GM04504 (cell line): ENCODE measurements around the gene SRP68.
"Not testable (repeated sequence)": the region's sequence is repeated elsewhere in the genome, so short reads cannot be mapped to it uniquely, and the experiment has no call there.

Experiments
- DNase-seq: peaks from one replicate; pipeline ENCODE4 v3.0.0-alpha.2; 2012; ENCODE audit warnings: low read depth

The SRP68 gene

GRCh38 chr17:76046064-76046463 is 26.3 kb downstream of the SRP68 start:
- no peak for DNase-seq

DNA sequence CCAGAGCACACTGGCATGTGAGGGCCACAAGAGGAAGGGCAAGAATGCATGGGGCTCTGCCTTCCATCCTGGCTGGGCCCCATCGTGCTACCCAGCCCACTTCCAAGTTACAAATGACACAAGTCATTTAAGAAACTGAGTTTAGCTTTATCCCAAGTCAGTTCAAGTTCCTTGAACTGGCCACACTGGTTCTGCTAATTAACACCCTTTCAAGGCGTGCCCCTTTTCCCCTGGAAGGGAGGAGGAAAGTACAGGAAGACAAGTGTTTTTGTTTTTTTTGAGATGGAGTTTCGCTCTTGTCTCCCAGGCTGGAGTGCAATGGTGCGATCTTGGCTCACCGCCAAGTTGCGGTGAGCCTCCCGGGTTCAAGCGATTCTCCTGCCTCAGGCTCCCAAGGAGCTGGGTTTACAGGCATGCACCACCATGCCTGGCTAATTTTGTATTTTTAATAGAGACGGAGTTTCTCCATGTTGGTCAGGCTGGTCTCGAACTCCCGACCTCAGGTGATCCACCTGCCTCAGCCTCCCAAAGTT is 27.8 kb downstream of the SRP68 start:
- DNase-seq, result not testable (repeated sequence)

- DNase-seq, result not testable (repeated sequence)
These were observed 29.4 kb downstream of the SRP68 start for GRCh38 chr17:76042868-76043267.

DNA sequence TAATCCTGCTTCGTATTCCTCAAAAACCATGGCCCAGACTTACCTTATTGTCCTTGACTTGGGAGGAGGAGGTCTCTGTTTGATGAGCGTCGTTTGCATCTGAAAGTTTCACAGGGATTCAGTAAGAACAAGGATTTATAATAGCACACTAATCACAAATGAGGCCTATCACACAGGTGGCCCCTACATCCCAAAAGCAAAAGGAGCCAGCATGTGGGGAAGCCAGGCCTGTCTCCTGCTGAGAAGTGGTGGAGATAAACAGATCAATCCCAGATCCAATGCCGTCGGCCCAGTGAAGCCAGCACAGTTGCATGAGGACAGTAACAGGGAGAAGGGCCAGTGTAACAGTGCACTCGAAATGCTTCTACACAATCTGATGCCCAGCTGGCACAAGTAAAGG is 31.9 kb downstream of the SRP68 start:
- no peak for DNase-seq

DNA sequence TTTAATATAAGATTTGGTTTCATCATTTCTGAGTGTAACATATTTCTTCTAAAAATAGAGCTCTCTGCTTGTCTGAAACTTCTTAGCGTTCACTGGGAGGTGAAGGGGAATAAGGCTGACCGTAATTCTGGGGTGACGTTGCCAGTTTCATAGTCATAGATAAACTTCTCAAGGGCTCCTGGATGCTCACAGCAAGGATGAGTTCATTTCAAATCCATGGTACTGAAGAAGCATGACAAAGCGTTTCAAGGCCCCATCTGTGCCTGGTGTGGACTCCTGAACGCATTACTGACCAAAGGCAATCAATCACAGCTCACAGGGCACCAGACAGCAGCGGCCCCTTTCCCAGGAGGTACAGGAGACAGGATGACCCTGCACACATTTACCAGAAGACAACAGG is 33.2 kb downstream of the SRP68 start:
- DNase-seq, result no peak

GRCh38 chr17:76038050-76038449 is 34.3 kb downstream of the SRP68 start:
- DNase-seq, result no peak

DNA sequence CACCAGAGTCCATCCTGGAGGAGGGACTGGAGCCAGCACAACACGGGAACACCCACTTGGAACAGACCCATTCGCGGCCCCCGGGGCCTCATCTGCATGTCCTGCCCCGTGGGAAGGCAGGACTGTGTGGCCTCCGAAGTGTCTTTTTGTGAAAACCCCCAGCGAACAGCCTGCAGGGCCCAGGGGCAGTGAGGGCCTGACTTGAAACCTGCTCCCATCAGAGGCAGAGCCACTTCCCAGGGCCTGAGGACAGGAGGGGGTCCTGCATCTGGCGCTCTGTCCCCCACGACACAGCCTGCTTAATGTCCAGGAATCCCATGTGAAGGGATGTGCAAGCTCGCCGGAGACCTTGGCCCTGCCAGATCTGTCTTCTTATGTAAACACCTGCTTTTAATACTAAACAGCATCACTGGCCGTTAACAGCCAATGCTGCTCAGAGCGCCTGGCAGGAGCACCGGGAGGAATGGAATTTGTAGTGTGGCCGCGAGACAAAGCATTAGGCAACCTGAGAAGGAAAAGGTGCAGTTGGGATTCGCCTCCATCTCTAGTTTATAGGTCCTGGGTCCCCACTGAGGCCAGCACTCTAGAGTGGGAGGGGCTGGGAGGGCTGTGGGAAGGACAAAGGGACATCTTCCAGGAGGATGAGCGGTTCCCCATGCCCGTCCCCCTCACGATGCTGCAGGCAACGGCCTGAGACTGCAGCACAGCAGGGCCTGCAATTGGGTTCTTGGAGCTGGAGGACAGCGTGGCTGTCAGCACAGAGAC is 35.6 kb downstream of the SRP68 start:
- DNase-seq, result no peak

DNA sequence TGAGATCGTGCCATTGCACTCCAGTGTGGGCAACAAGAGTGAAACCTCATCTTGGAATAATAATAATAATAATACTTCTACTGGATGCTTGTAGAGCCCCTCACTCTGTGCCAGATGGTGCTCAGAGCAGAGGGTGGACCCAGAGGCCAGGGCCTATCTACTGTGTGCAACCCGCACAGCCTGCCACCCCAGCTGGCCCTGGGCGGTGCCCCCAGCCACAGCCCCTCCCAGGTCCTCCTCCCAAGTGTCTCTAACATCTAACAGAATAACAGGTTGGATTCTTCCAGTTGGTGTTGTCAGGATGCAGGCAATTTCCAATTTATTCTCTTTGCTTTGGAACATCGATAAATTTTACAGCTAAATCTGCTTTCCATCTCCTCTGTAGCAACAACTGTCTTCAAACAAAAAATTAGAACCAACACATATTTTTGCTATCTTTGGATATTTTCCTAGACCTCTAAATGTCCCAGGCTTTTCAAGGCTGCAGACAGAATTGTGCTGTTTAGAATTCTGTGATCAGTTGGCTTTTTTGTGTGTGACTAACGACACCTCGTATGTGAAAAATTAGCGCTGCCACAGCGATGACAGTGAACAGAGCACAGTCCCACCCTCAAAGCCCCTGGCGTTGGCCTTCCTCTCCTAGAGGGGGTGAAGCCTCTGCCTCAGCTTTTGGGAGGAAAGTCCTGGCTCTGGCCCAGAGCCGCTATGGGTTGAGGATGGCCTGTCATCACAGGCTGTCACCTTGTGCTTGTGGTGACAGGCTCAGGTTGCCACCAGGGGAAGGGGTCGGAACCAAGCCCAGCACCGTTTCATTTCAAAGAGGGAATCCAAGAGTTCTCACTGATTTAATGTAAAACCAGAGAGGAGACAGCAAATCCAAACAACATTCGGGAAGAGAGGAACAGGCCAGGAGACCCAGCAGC is 37.6 kb downstream of the SRP68 start:
- DNase-seq, result no peak

GRCh38 chr17:76033139-76033538 is 39.2 kb downstream of the SRP68 start:
- no peak for DNase-seq

DNA sequence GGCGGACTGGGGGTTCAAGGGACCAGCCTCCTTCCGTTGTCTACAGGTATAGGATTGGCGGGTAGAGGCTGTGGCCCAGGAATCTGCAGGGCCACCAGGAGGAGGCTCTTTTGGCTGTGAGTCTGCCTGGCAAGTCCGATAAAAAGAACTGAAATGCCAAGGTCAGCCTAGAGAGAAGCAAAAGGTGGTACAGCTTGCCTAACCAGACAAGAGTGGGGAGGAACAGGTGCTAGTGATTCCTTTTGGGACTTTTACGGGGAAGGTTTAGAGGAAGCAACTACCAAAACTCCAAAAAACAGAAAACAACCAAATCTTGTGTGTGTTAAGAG is 39.6 kb downstream of the SRP68 start:
- no peak for DNase-seq

- DNase-seq, result no peak
These were observed 40.1 kb downstream of the SRP68 start for GRCh38 chr17:76032073-76032779.

DNA sequence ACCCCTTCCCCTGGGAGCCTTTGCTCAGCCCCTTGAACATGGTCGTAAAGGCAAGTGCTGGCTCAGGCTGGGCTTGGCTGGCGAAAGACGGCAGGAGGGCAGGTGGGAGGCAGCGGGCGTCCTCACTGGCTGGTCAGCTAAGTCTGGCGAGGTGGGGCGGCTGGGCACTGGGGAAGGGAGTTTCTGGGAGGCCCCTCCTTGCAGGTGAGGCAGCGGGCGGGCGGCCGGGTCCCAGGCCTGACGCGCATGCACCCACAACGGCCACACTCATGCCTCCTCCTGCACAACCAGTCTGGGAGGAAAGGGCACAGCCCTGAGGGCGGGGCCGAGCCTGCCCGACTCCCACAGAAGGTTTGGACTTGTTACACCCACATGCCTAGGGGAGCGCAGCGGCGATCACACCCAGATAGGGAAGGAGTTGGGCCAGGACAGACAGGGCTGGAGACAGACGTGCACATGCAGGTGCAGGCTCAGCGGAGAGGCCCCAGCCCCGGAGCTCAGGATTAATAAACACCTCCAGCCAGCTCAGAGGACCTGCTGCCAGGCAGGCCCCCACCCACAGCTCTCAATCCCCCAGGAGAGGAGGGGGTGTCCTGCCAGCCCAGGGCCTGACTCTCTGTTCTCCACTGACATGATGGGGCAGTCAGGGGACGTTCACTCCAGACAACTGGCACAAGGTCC is 45.0 kb downstream of the SRP68 start, which contains the start of gene EVPL:
Gene EVPL, minus strand, starts transcription at position 148 of the 681 bp plus-strand sequence. Its CDS starts 108 bp downstream, at position 40.
- DNase-seq, result no peak

- no peak for DNase-seq
These were observed 45.6 kb downstream of the SRP68 start for GRCh38 chr17:76026714-76027158.

DNA sequence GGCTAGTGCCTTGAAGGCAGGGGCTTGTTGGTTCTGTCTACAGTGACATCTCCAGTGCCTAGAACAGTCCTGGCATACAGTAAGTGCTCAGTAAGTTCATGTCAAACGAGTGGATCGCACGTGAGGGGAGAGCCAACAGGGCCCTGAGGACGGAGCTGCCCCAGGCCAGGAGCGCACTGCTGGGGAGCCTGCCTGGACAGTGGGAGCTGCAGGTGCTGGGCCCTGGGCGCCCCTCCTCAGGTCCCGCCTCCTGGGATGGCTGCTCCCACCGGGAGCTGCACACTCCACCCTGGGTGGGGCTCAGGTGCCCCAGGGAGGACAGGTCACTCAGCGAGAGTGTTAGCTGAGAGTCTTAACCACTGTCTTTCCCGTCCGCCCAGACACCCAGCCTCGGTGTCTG is 47.0 kb downstream of the SRP68 start:
- DNase-seq, result no peak

DNA sequence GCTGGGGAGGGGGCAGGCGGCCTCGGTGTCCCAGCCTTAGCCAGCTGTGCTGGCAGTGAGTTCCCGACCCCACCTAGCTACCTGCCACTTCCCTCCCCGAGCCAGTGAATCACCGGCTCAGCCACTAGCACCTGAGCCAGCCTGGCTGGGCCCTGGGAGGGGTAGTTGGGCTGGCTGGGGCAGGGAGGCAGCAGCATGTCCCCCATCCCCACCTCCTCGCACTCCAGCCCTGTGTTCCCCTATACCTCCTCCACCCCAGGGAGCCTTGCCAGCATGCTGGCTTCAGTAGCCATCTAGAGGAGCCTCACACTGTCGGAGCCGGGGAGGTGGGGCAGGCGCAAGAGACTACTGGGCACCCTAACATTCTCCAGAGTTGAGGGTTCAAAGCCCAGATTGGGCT is 48.0 kb downstream of the SRP68 start:
- DNase-seq, result no peak

- no peak for DNase-seq
These were observed 48.4 kb downstream of the SRP68 start for GRCh38 chr17:76023900-76024237.

- no peak for DNase-seq
These were observed 49.1 kb downstream of the SRP68 start for GRCh38 chr17:76022973-76023899.

GRCh38 chr17:76022285-76022684 is 50.0 kb downstream of the SRP68 start:
- DNase-seq, result no peak

DNA sequence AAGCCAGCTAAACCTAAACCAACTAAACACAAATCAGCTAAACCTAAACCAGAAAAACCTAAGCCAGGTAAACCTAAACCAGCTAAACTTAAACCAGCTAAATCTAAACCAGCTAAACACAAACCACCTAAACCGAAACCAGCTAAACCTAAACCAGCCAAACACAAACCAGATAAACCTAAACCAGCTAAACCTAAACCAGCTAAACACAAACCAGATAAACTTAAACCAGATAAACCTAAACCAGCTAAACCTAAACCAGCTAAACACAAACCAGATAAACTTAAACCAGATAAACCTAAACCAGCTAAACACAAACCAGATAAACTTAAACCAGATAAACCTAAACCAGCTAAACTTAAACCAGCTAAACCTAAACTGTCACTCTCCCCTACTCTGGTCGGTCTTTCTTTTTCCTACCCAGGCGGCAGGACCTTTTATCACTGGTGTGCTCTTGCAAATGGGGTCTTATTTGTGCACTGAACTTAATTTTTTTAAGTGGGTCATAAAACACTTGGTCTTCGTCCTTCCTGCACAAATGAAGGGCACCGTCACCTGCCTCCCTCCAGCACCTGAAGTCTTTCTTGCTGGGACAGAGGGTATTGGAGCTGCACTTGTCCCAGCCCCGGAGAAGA is 52.4 kb downstream of the SRP68 start:
- DNase-seq, result no peak

GRCh38 chr17:76018801-76019200 is 53.5 kb downstream of the SRP68 start:
- no peak for DNase-seq
